ENCODE measurements around the gene TMEM39B. TPM values are rescaled to one million over a fixed set of nuclear protein-coding genes. Genes with fewer than 3 reads are reported as not detected.
A peak's percentile ranks its signal among the peaks of the same experiment; 100 is the strongest.

Gene TMEM39B
- 4.1 TPM for total RNA-seq
- 10 to 100 TPM; 11.8 to 18.0 (median 14.5) TPM for polyA plus RNA-seq (ENCODE audit: insufficient read depth in 1 of 8, insufficient read length in 8 of 8, low replicate concordance in 1 of 8)
- long read RNA-seq, donor 1, partial matches to known transcripts = 0 of 2 reads
- long read RNA-seq, donor 1, other reads (novel, unspliced or antisense) = 0 of 2 reads
- long read RNA-seq, donor 2 = 0 reads
- long read RNA-seq, donor 3, partial matches to known transcripts = 0 of 6 reads
- long read RNA-seq, donor 3, other reads (novel, unspliced or antisense) = 0 of 6 reads
- long read RNA-seq, donor 4, partial matches to known transcripts = 0 of 3 reads
- long read RNA-seq, donor 4, other reads (novel, unspliced or antisense) = 0 of 3 reads
- long read RNA-seq, donor 5, transcript TMEM39B-201 (9 exons, 1,813 nt) = major isoform, 10 of 12 reads
- long read RNA-seq, donor 5, partial matches to known transcripts = 0 of 12 reads
- long read RNA-seq, donor 5, other reads (novel, unspliced or antisense) = 0 of 12 reads
- long read RNA-seq, donor 6, partial matches to known transcripts = 0 of 3 reads
- long read RNA-seq, donor 6, other reads (novel, unspliced or antisense) = 0 of 3 reads
- long read RNA-seq, donor 7, transcript TMEM39B-201 (9 exons, 1,813 nt) = major isoform, 5 of 7 reads
- long read RNA-seq, donor 7, partial matches to known transcripts = 0 of 7 reads
- long read RNA-seq, donor 7, other reads (novel, unspliced or antisense) = 0 of 7 reads
- long read RNA-seq, donor 8 = 0 reads
- long read RNA-seq, donor 9, partial matches to known transcripts = 0 of 5 reads
- long read RNA-seq, donor 9, other reads (novel, unspliced or antisense) = 0 of 5 reads
- long read RNA-seq, donor 10, partial matches to known transcripts = 5 of 9 reads
- long read RNA-seq, donor 10, other reads (novel, unspliced or antisense) = 0 of 9 reads
- long read RNA-seq, donor 11, transcript TMEM39B-203 (7 exons, 1,538 nt) = major isoform, 5 of 5 reads
- long read RNA-seq, donor 11, partial matches to known transcripts = 0 of 5 reads
- long read RNA-seq, donor 11, other reads (novel, unspliced or antisense) = 0 of 5 reads

DNA sequence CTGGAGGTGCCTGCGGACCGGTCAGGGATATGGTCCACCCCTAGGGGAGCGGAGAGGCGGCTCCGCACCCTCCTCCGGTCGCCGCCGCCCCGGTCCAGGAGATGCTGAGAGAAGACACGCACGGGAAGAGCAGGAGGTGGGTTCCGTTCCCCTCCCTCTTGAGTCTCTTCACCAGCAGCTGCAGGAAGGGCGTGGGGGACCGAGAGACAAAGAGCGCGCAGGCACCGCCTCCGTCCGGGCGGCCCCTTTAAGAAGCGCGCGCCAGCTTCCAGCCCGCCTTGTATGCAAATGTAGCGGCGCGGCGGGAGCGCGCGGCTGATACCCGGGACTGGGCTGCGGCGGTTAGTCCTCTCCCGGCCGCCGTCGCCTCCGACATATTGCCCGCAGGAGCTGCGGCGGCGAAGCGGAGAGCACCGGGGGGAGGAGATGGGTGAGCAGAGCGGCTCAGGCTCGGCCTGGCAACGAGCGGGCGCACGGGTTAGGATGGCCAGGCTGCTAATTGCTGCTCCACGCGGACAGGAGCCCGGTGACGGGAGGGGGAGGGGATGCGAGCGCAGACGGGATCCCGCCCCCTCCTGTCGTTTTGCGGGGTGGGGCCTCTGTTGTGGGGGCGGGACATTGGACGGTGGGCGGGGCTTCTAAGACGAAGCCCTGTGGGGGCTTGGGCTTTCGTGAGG is at the start of gene TMEM39B:
TMEM39B (plus strand) TSS at position 318 of the 677 bp plus-strand sequence; CDS start at position 427, 109 bp downstream.
- WGBS (ENCODE audit: insufficient coverage) = under 1% methylated on average over 63 of the region's 67 CpGs
- peaks cover 13% of the 10 kb centered on the region for H3K4me1 ChIP-seq (ENCODE audit: control insufficient read depth, insufficient read depth, low read length)

GRCh38 chr1:32023351-32023750 is 49.4 kb upstream of the TMEM39B start:
- Histone ChIP-seq H3K27me3 (ENCODE audit: control insufficient read depth, insufficient read depth, low read length) (no peaks in the 10 kb centered on the region), H3K4me3 (ENCODE audit: low read length) (no peak overlapping the region), H3K36me3 (ENCODE audit: control insufficient read depth, insufficient read depth, low read length) (peaks cover 16% of the 10 kb centered on the region), H3K27ac (ENCODE audit: low read length) (no peak overlapping the region), H3K9me3 (replicated peaks; ENCODE audit: control insufficient read depth, low read depth, low read length) (no peaks in the 10 kb centered on the region), H3K4me1 (ENCODE audit: control insufficient read depth, insufficient read depth, low read length) (peaks cover 10% of the 10 kb centered on the region)
- WGBS (ENCODE audit: insufficient coverage) = no CpG with 5 or more reads among the region's 3 CpGs
- no peak for DNase-seq

More for the DNA sequence above, at the start of gene TMEM39B:
- Histone ChIP-seq H3K36me3 (ENCODE audit: control insufficient read depth, insufficient read depth, low read length) (peaks cover 26% of the 10 kb centered on the region), H3K27ac (ENCODE audit: low read length) (peak within 1 kb of the TSS; percentile 99), H3K27me3 (ENCODE audit: control insufficient read depth, insufficient read depth, low read length) (no peaks in the 10 kb centered on the region), H3K9me3 (replicated peaks; ENCODE audit: control insufficient read depth, low read depth, low read length) (no peaks in the 10 kb centered on the region), H3K4me3 (ENCODE audit: low read length) (peak within 1 kb of the TSS; percentile 90)
- DNase-seq = peak; percentile 99

DNA sequence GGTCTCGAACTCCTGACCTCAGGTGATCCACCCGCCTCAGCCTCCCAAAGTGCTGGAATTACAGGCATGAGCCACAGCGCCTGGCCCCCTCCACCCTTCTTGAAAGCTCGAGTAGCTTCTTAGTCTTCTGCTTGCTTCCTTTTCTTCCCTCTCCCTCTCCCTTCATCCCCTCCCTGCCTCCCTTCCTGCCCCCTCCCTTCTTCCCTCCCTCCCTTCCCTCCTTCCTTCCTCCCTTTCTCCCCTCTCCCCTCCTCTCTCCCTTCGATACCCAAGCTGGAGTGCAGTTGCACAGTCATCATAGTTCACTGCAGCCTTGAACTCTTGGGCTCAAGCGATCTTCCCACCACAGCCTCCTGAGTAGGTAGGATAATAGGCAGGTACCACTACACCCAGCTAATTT is 47.2 kb upstream of the TMEM39B start:
- WGBS (ENCODE audit: insufficient coverage) = 87% methylated on average over 4 of the region's 6 CpGs
- no peak for DNase-seq

DNA sequence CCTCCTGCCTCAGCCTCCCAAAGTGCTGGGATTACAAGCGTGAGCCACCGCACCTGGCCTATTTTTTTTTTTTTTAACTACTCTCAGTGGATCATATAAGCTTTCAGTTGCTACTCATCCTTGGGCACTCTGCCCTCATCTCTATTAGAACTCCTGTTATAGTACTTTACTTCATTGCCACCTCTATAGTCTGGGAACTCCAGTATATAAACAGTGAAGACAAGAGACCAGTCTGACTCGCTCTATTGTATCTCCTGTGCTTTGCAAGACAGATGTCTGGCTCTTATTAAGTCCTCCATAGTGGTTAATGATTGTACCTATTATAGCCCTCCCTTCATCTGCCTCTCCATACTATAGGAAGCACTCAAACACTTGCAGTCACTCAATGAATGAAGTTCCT is 44.0 kb upstream of the TMEM39B start:
- 81% methylated on average over 2 of the region's 3 CpGs for WGBS (ENCODE audit: insufficient coverage)
- no peak overlapping the region for H3K27ac ChIP-seq (ENCODE audit: low read length)

More for the DNA sequence above, 47.2 kb upstream of the TMEM39B start:
- Histone ChIP-seq H3K27ac (ENCODE audit: low read length) (no peak overlapping the region), H3K36me3 (ENCODE audit: control insufficient read depth, insufficient read depth, low read length) (peaks cover 16% of the 10 kb centered on the region), H3K4me1 (ENCODE audit: control insufficient read depth, insufficient read depth, low read length) (no peaks in the 10 kb centered on the region), H3K27me3 (ENCODE audit: control insufficient read depth, insufficient read depth, low read length) (no peaks in the 10 kb centered on the region), H3K9me3 (replicated peaks; ENCODE audit: control insufficient read depth, low read depth, low read length) (no peaks in the 10 kb centered on the region), H3K4me3 (ENCODE audit: low read length) (no peak overlapping the region)

GRCh38 chr1:32031578-32032274 is 41.0 kb upstream of the TMEM39B start:
- 40% methylated on average over 1 of the region's 8 CpGs for WGBS (ENCODE audit: insufficient coverage)
- Histone ChIP-seq H3K4me3 (ENCODE audit: low read length) (no peak overlapping the region), H3K27ac (ENCODE audit: low read length) (no peak overlapping the region), H3K9me3 (replicated peaks; ENCODE audit: control insufficient read depth, low read depth, low read length) (no peaks in the 10 kb centered on the region), H3K4me1 (ENCODE audit: control insufficient read depth, insufficient read depth, low read length) (no peaks in the 10 kb centered on the region), H3K36me3 (ENCODE audit: control insufficient read depth, insufficient read depth, low read length) (peaks cover 42% of the 10 kb centered on the region), H3K27me3 (ENCODE audit: control insufficient read depth, insufficient read depth, low read length) (no peaks in the 10 kb centered on the region)
- no peak for DNase-seq

More for the DNA sequence above, 44.0 kb upstream of the TMEM39B start:
- Histone ChIP-seq H3K9me3 (replicated peaks; ENCODE audit: control insufficient read depth, low read depth, low read length) (no peaks in the 10 kb centered on the region), H3K4me1 (ENCODE audit: control insufficient read depth, insufficient read depth, low read length) (no peaks in the 10 kb centered on the region), H3K36me3 (ENCODE audit: control insufficient read depth, insufficient read depth, low read length) (peaks cover 26% of the 10 kb centered on the region), H3K4me3 (ENCODE audit: low read length) (no peak overlapping the region), H3K27me3 (ENCODE audit: control insufficient read depth, insufficient read depth, low read length) (no peaks in the 10 kb centered on the region)
- no peak for DNase-seq

- H3K36me3 ChIP-seq (ENCODE audit: control insufficient read depth, insufficient read depth, low read length) = peaks cover 47% of the 10 kb centered on the region
- no peak for DNase-seq
- WGBS (ENCODE audit: insufficient coverage) = no CpG with 5 or more reads among the region's 2 CpGs
- H3K27ac ChIP-seq (ENCODE audit: low read length) = no peak overlapping the region
- no peaks in the 10 kb centered on the region for H3K9me3 ChIP-seq (replicated peaks; ENCODE audit: control insufficient read depth, low read depth, low read length)
- H3K4me1 ChIP-seq (ENCODE audit: control insufficient read depth, insufficient read depth, low read length) = no peaks in the 10 kb centered on the region
- no peak overlapping the region for H3K4me3 ChIP-seq (ENCODE audit: low read length)
- no peaks in the 10 kb centered on the region for H3K27me3 ChIP-seq (ENCODE audit: control insufficient read depth, insufficient read depth, low read length)
Observed at GRCh38 chr1:32032275-32032615, 40.5 kb upstream of the TMEM39B start.

GRCh38 chr1:32035119-32035518 is 37.6 kb upstream of the TMEM39B start:
- 66% methylated on average over 3 of the region's 3 CpGs for WGBS (ENCODE audit: insufficient coverage)
- H3K27me3 ChIP-seq (ENCODE audit: control insufficient read depth, insufficient read depth, low read length) = no peaks in the 10 kb centered on the region
- peaks cover 68% of the 10 kb centered on the region for H3K36me3 ChIP-seq (ENCODE audit: control insufficient read depth, insufficient read depth, low read length)

DNA sequence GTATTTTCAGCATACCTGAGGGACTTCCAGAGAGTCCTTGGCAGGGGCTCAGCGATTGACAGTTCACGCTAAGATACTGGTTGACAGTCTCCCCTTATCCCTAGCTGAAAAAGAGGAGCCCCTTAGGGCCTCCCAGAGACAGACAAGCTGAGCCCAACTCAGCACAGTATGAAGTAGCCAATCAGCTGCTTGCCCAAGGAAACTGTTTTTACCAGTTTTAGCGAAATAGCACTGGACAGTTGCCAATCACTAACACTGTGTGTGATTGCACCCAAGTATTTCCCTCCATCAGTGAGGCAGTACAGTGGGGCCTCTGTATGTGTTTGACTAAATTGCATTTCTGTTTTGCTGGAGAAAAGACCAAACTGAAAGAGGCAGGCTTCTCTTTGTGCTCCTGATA is 32.0 kb upstream of the TMEM39B start:
- Histone ChIP-seq H3K9me3 (replicated peaks; ENCODE audit: control insufficient read depth, low read depth, low read length) (no peaks in the 10 kb centered on the region), H3K27me3 (ENCODE audit: control insufficient read depth, insufficient read depth, low read length) (no peaks in the 10 kb centered on the region), H3K4me3 (ENCODE audit: low read length) (no peak overlapping the region), H3K27ac (ENCODE audit: low read length) (no peak overlapping the region), H3K36me3 (ENCODE audit: control insufficient read depth, insufficient read depth, low read length) (peaks cover 68% of the 10 kb centered on the region), H3K4me1 (ENCODE audit: control insufficient read depth, insufficient read depth, low read length) (no peaks in the 10 kb centered on the region)
- peak; percentile 32 for DNase-seq
- 100% methylated on average over 1 of the region's 3 CpGs for WGBS (ENCODE audit: insufficient coverage)

More at GRCh38 chr1:32035119-32035518, 37.6 kb upstream of the TMEM39B start:
- Histone ChIP-seq H3K27ac (ENCODE audit: low read length) (no peak overlapping the region), H3K4me1 (ENCODE audit: control insufficient read depth, insufficient read depth, low read length) (no peaks in the 10 kb centered on the region), H3K4me3 (ENCODE audit: low read length) (no peak overlapping the region), H3K9me3 (replicated peaks; ENCODE audit: control insufficient read depth, low read depth, low read length) (no peaks in the 10 kb centered on the region)
- DNase-seq = no peak

DNA sequence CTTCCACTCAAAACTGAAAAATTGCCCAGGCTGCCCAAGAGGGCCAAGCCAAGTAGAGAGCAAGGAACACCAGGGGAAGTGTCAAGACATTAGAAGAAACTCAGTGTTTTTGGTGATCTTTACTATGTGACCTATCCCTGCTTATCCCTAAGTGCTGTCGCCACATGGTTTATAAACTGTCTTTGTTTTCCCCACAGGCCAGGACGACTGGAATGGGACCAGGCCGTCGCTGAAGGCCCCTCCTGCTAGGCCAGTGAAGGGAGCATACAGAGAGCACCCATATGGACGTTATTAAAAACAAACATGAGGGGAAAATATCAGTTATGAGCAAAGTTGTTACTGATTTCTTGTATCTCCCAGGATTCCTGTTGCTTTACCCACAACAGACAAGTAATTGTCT is 30.4 kb upstream of the TMEM39B start:
- no peaks in the 10 kb centered on the region for H3K4me1 ChIP-seq (ENCODE audit: control insufficient read depth, insufficient read depth, low read length)

More for the DNA sequence above, 30.4 kb upstream of the TMEM39B start:
- Histone ChIP-seq H3K36me3 (ENCODE audit: control insufficient read depth, insufficient read depth, low read length) (peaks cover 73% of the 10 kb centered on the region), H3K4me3 (ENCODE audit: low read length) (no peak overlapping the region), H3K9me3 (replicated peaks; ENCODE audit: control insufficient read depth, low read depth, low read length) (no peaks in the 10 kb centered on the region), H3K27me3 (ENCODE audit: control insufficient read depth, insufficient read depth, low read length) (no peaks in the 10 kb centered on the region), H3K27ac (ENCODE audit: low read length) (no peak overlapping the region)
- WGBS (ENCODE audit: insufficient coverage) = 51% methylated on average over 3 of the region's 5 CpGs
- DNase-seq = no peak

Measured in muscle of leg (tissue), 16 donors.